Thymus (tissue), 11 donors: ENCODE measurements around the gene CDC42BPB. TPM values are rescaled to one million over a fixed set of nuclear protein-coding genes. Genes with fewer than 3 reads are reported as not detected.
A peak's percentile ranks its signal among the peaks of the same experiment; 100 is the strongest.

Experiments used
- DNase-seq, 9 donors: peaks; one replicate each; pipeline ENCODE4 v3.0.0-alpha.2; 2013; ENCODE audit warnings: low spot score in 9 of 9, low read depth in 6 of 9, missing footprints in 1 of 9
- H3K27ac ChIP-seq, 2 donors: one replicate each; pipeline ENCODE4 v1.5.1; 2013; ENCODE audit warnings: control low read depth in 1 of 2, low read depth in 1 of 2, low read length in 1 of 2, mild to moderate bottlenecking in 1 of 2, moderate library complexity in 1 of 2
- H3K27me3 ChIP-seq, 2 donors: one replicate each; pipeline ENCODE4 v1.5.1; 2013; ENCODE audit warnings: low read length in 1 of 2; ENCODE audit not compliant: control insufficient read depth in 2 of 2, insufficient read depth in 1 of 2
- H3K36me3 ChIP-seq, 2 donors: one replicate each; pipeline ENCODE4 v1.5.1; 2013; ENCODE audit warnings: low read length in 1 of 2, mild to moderate bottlenecking in 1 of 2, moderate library complexity in 1 of 2; ENCODE audit not compliant: control insufficient read depth in 2 of 2, insufficient read depth in 2 of 2
- H3K4me1 ChIP-seq, 2 donors: one replicate each; pipeline ENCODE4 v1.5.1; 2013; ENCODE audit warnings: low read length in 2 of 2; ENCODE audit not compliant: control insufficient read depth in 2 of 2, insufficient read depth in 2 of 2
- H3K4me3 ChIP-seq, 2 donors: one replicate each; pipeline ENCODE4 v1.5.1; 2013; ENCODE audit warnings: low read length in 2 of 2, control low read depth in 1 of 2, mild to moderate bottlenecking in 1 of 2
- H3K9me3 ChIP-seq, 2 donors: one replicate each; pipeline ENCODE4 v1.5.1; 2013; ENCODE audit warnings: low read length in 1 of 2, mild to moderate bottlenecking in 1 of 2; ENCODE audit not compliant: control insufficient read depth in 2 of 2, insufficient read depth in 1 of 2
- WGBS: extraction: QIAGEN DNeasy Blood & Tissue Kit; methylation state at CpG from one replicate; pipeline ENCODE4 v1.1.7; 2013; 5-methylcytosine and 5-hydroxymethylcytosine counted together
- polyA plus RNA-seq: library from polyadenylated mRNA; stranded (reverse); fragments of 200-250 nt; gene quantifications from one replicate; pipeline ENCODE4 v1.2.3, GENCODE V29; 2013
- total RNA-seq: library from RNA; stranded (reverse); fragments of 120-200 nt; gene quantifications from one replicate; pipeline ENCODE4 v1.2.4, GENCODE V29; 2013
- donor health status: healthy.

The CDC42BPB gene
- total and polyA plus RNA-seq, 2 donors = 7.6 to 16.3 TPM

DNA sequence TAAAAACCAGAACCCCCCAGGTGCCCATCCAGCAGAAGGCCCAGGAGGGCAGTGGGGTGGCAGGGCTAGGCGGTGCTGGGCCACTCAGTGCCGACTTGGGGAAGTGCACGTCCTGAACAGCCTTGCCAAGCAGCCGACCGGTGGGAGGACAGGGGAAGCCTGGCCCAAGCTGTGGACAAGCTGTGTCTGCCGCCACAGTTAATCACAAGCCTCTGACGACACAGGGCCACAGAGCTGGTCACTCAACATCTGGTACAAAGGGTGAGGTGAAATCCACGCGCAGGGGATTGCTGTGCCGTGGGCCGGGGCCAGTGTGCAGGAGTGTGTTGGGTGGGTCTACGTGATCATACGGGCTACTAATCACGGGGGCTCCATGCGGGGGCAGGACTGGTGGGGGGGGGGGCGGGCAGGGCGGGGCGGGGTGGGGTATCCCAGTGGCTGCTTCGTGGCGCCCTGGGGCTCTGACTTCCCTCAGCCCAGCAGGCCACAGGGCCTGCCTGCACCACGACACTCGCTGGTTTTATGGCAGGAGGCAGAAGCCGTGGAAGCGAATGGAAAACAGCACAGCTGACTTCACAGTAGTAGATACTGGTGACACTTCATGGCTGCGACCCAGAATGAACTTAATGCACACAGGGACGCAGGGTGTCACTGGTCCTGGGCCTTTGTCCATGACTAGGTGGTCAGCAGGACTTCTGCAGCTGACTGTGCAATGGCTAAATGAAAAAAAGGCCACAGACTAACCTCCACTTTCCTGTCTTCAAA, 124.7 kb downstream of the CDC42BPB start:
- H3K27me3 ChIP-seq = peaks cover 38 to 47% of the 10 kb centered on the region in 2 donors
- peaks cover 0 to 6% of the 10 kb centered on the region in 2 donors for H3K9me3 ChIP-seq
- peaks cover 12 to 19% of the 10 kb centered on the region in 2 donors for H3K4me1 ChIP-seq
- H3K4me3 ChIP-seq = no peak overlapping the region
- no peaks in the 10 kb centered on the region for H3K36me3 ChIP-seq
- 97% methylated on average over 26 of the region's 26 CpGs for WGBS
- DNase-seq = no peak
- H3K27ac ChIP-seq = no peak overlapping the region

DNA sequence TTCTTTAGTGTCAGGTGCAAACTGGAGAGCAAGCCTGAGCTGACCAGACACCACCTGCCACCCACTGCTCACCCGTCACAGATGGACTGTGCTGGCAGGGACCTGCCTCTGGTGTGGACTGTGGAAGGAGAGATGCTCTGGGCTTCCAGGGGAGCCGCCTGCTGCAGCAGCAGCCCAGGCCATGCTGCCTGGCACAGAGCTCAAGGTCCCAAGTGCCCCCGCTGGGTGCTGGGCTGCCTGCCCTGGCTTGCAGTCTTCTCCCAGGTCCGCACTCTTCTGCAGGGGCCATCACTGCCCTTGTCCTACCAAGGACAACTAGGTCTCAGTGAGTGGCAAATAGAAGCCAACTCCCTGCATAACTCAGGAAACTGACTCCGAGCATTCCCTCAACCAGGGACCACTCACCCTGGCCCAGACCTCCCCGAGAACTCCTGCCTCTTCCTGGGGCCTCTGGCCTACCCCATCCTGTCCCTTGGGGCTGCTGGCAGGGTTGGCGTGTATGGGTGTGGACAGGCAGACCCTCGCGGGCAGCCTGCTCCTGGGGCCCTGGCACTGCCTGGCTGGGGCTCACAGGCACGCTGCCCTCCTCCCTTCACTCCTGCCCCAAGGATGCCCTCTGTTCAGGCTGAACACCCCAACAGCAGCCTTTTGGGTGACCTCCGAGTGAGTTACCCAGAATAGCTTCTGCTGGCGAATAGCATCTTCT, 125.6 kb downstream of the CDC42BPB start:
- H3K9me3 ChIP-seq = peaks cover 0 to 6% of the 10 kb centered on the region in 2 donors
- peaks cover 12 to 21% of the 10 kb centered on the region in 2 donors for H3K4me1 ChIP-seq
- 97% methylated on average over 12 of the region's 12 CpGs for WGBS
- peaks cover 44 to 56% of the 10 kb centered on the region in 2 donors for H3K27me3 ChIP-seq
- no peak for DNase-seq
- H3K4me3 ChIP-seq = no peak overlapping the region
- no peaks in the 10 kb centered on the region for H3K36me3 ChIP-seq
- H3K27ac ChIP-seq = no peak overlapping the region

DNA sequence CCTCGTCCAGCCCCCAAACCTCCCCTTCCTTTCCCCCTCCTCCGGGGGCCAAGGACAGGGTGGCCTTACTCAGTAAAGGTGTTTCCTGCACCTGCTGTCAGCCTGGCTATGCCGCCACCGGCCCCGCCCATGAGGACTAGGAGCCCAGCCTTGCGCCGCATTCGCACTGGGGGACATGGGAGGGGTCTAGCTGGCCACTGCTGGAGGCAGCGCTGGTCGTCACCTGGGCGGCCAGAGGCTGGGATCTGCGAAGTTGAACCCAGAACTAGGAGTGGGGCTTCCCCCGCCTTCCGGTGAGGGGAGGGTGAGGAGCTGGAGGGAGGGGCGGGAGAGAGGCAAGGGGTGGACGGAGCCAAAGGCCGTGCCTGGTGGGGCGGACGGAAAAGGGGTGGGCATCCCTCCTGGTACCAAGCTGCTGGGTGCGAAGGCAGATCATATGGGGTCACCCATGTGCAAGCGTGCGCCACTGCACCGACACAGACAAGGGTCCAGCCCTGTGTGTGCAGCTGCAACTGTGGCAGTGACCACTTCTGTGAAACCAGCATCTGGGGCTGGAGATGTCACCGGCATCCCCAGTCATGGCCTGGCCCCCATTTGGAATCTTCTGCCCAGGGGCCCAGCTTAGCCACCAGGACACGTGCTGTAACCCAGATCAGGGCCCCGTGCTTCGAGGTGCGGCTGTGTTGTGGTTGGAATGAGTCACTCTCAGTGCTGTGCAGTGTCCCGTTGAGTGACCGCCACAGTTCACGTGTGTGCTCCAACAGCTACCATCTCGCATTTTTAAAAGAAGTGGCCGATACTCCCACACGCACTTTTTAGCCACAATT, 126.4 kb downstream of the CDC42BPB start:
- Histone ChIP-seq H3K27ac (no peak overlapping the region), H3K4me1 (peaks cover 12 to 21% of the 10 kb centered on the region in 2 donors), H3K36me3 (no peaks in the 10 kb centered on the region), H3K4me3 (no peak overlapping the region), H3K27me3 (peaks cover 46 to 64% of the 10 kb centered on the region in 2 donors), H3K9me3 (peaks cover 0 to 6% of the 10 kb centered on the region in 2 donors)
- WGBS = 88% methylated on average over 34 of the region's 34 CpGs
- no peak for DNase-seq

DNA sequence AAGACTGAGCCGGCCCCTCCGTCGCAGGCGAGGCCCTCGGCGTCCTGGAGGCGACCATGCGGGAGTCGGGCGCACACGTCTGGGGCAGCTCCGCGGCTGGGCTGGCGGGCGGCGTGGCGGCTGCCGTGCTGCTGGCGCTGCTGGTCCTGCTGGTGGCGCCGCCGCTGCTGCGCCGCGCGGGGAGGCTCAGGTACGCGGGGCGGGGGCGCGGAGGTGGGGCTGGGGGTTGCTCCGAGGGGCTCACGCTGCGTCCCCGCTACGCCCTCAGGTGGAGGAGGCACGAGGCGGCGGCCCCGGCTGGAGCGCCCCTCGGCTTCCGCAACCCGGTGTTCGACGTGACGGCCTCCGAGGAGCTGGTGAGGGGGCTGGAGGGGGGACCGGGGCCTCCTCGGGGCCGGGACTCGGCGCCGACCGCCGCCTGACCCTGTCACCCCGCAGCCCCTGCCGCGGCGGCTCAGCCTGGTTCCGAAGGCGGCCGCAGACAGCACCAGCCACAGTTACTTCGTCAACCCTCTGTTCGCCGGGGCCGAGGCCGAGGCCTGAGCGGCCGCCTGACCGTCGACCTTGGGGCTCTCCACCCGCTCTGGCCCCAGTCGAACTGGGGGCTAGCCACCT, 127.1 kb downstream of the CDC42BPB start:
- peak in 1 of 9 donors; percentile 26 for DNase-seq
- H3K9me3 ChIP-seq = peaks cover 0 to 6% of the 10 kb centered on the region in 2 donors
- H3K36me3 ChIP-seq = no peaks in the 10 kb centered on the region
- H3K27me3 ChIP-seq = peaks cover 52 to 71% of the 10 kb centered on the region in 2 donors
- H3K4me3 ChIP-seq = peak overlapping the region in 1 of 2 donors; percentile 20
- 21% methylated on average over 74 of the region's 74 CpGs for WGBS
- no peak overlapping the region for H3K27ac ChIP-seq
- peaks cover 12 to 21% of the 10 kb centered on the region in 2 donors for H3K4me1 ChIP-seq

DNA sequence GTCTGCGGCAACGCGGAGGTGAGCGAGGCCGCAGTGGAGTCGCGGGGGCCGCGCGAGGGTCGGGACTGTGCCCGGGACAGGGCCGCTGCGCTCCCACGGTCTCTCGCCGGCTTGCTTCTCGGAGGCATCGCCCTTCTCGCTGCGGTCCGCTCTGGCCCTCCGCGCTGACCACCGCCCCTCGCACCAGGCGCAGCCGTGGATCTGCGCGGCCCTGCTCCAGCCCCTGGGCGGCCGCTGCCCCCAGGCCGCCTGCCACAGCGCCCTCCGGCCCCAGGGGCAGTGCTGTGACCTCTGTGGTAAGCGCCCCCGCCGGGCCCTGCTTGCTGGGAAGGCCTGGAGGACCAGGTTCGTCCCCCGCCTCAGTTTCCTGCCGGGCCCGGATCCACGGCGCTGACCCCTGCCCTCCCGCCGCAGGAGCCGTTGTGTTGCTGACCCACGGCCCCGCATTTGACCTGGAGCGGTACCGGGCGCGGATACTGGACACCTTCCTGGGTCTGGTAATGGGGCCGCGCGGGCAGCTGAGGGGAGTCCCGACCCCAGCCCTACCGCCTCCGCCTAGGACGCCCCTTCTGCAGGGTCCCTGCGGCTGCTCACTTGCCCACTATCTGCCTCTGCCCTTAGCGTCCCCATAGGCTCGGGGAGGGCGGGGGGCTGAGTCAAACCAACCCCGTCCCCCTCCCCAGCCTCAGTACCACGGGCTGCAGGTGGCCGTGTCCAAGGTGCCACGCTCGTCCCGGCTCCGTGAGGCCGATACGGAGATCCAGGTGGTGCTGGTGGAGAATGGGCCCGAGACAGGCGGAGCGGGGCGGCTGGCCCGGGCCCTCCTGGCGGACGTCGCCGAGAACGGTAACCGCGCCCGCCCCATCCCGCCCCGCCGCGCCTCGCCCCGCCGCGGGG, 127.9 kb downstream of the CDC42BPB start:
- no peak overlapping the region for H3K27ac ChIP-seq
- 9% methylated on average over 94 of the region's 94 CpGs for WGBS
- DNase-seq = no peak

DNA sequence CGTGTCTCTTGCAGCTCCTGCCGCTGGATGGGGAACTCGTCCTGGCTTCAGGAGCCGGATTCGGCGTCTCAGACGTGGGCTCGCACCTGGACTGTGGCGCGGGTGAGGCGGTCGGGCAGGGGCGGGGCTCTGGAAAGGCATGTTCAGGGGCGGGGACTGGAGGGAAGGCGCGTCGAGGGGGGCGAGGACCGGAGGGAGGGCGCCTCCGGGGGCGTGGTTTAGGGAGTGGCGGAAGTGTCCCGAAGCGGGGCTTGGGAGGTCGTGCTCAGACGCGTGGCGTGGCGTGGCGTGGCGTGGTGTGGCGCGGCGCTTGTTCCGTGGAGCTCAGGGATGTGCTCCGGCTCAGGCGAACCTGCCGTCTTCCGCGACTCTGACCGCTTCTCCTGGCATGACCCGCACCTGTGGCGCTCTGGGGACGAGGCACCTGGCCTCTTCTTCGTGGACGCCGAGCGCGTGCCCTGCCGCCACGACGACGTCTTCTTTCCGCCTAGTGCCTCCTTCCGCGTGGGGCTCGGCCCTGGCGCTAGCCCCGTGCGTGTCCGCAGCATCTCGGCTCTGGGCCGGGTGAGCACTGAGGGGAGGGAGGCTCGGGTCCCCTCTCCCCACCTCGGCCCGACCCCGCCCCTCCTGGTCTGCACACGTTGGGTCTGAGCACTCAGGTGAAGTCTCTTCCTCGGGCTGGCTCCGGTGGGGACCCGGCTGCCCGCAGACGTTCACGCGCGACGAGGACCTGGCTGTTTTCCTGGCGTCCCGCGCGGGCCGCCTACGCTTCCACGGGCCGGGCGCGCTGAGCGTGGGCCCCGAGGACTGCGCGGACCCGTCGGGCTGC, 128.7 kb downstream of the CDC42BPB start:
- H3K36me3 ChIP-seq = no peaks in the 10 kb centered on the region
- peaks cover 12 to 21% of the 10 kb centered on the region in 2 donors for H3K4me1 ChIP-seq
- H3K9me3 ChIP-seq = peaks cover 0 to 12% of the 10 kb centered on the region in 2 donors
- DNase-seq = peak; percentile 43 to 93 (median 82)
- WGBS = 3% methylated on average over 94 of the region's 94 CpGs
- peak overlapping the region; percentile 37 to 65 for H3K4me3 ChIP-seq
- peaks cover 68 to 87% of the 10 kb centered on the region in 2 donors for H3K27me3 ChIP-seq
- peak overlapping the region in 1 of 2 donors; percentile 54 for H3K27ac ChIP-seq

More for the DNA sequence above, 127.9 kb downstream of the CDC42BPB start:
- H3K27me3 ChIP-seq = peaks cover 60 to 79% of the 10 kb centered on the region in 2 donors
- no peaks in the 10 kb centered on the region for H3K36me3 ChIP-seq
- peak overlapping the region in 1 of 2 donors; percentile 65 for H3K4me3 ChIP-seq
- peaks cover 12 to 21% of the 10 kb centered on the region in 2 donors for H3K4me1 ChIP-seq
- peaks cover 0 to 10% of the 10 kb centered on the region in 2 donors for H3K9me3 ChIP-seq

DNA sequence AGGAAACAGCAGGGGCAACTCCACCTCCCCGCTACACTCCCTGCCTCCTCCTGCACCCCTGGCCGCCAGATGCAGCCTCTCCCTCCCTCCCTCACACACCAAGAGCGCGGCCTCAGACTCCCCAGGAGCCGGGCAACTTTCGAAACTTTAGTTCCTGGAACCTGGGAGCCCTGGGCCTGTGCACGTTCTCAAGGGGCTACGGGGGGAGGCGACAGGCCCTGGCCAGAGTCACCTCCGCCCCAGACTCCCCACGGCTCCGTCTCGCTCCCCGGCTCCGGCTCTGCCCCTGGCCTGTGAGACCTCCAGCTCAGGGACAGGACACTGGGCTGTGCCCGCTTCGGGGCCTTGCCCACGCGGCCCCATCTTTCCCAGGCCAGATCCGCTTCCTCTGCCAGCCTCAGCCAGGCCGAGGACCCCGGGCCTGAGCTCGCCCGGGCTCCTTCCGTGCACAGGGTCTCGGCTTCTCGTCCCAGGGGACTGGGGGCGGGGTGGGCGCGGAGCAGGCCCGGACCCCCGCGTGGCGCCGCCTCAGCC, 129.4 kb downstream of the CDC42BPB start:
- Histone ChIP-seq H3K9me3 (peaks cover 0 to 12% of the 10 kb centered on the region in 2 donors), H3K27ac (peak overlapping the region in 1 of 2 donors; percentile 54), H3K36me3 (no peaks in the 10 kb centered on the region), H3K4me1 (peaks cover 12 to 23% of the 10 kb centered on the region in 2 donors), H3K27me3 (peaks cover 75 to 94% of the 10 kb centered on the region in 2 donors), H3K4me3 (peak overlapping the region; percentile 37 to 65)
- 2% methylated on average over 35 of the region's 35 CpGs for WGBS
- DNase-seq = no peak
